ENCODE measurements around the gene AHNAK2.
"Not testable (repeated sequence)": the region's sequence is repeated elsewhere in the genome, so short reads cannot be mapped to it uniquely, and the experiment has no call there.

Gene AHNAK2

DNA sequence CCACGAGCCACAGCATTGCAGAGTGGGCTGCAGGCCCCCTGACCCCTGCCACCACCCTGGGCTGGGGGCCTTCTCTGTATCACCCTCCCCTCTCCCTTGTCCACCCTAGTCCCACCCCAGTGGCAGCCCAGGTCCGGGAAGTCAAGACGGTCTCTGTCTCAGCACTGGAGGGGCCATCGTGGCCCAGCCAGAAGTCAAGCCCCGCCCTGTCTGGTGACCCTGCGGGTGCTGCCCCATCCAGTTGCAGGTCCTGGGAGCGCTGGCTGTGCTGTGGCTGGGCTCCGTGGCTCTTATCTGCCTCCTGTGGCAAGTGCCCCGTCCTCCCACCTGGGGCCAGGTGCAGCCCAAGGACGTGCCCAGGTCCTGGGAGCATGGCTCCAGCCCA is 50.8 kb downstream of the AHNAK2 start:
- DNase-seq (ENCODE audit: low read depth, low spot score) = no peak

DNA sequence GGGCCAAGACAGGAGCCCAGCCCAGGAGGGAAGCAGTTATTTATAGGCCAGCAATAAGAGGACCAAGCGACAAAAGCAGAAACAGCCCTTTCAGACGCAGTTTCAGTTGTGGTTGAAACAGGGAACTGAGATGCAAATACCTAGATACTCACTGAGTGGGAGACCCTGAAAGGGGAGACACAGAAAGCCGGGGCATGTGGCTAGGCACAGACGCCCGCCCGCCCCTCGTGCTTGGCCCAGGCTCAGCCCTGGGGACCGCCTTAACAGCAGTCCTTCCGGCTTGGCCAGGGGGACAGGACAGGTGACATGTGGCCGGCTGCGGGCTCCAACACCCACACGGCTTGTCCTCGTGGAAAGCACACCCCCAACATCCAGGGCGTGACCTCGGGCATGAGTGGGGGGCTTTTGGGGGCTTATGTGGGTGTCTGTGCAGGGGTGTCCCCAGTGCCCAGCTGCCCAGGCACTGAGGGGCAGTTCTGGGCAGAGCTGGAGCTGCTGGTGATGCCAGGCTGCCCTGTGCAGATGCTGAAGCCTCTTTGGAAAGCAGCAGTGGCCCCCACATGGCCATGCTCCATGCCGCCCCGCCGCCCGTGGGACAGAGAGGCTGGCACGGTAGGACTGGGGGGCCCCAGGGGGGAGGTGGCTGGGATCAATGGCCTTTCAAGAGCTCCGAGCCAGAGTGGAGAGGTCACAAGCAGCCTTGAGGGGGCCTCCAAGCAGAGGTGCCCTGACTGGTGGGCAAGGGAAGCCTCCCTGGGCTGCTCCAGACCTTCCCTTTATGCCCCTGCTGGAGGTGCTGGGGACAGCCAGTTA is 51.3 kb downstream of the AHNAK2 start:
- DNase-seq (ENCODE audit: low read depth, low spot score) = no peak

GRCh38 chr14:104925855-104926609 is 52.1 kb downstream of the AHNAK2 start:
- DNase-seq (ENCODE audit: low read depth, low spot score) = no peak

- no peak for DNase-seq (ENCODE audit: low read depth, low spot score)
Observed at GRCh38 chr14:104925214-104925854, 52.8 kb downstream of the AHNAK2 start.

DNA sequence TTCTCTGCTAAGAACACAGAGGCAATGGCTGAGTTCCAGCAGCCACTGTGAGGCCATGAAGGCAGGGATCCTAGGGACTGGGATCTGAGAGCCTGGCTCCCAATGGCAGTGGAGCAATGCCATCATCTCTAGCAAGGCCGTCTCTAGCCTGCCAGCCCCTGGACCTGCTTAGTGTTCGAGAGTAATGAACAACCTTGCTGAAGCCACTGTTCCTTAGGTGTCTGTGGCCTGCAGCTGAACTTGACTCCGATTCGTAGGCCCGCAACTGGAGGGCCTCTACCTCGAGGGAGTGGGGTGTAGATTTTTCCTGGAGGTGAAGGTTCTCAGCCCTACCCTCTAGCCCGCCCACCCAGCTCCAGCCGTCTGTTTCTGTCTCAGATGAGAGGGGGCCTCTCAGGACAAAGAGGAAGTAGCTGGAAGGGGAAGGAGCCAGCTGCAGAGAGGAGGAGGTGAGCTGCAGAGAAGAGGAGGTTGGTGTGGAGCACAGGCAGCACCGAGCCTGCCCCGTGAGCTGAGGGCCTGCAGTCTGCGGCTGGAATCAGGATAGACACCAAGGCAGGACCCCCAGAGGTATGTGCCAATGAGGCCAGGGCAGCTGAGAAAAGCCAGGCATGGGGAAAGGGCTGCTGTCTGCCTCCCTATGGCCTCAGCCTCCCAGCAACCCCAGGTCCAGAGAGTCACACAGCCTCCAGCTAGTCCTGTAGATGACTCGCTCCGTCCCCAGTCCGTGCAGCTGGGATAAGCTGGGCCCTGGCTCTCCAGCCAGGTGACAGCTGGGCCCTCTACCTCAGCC is 53.6 kb downstream of the AHNAK2 start, which contains the start of gene PLD4:
TSS of gene PLD4 (plus strand) at position 459 of the 793 bp plus-strand sequence. CDS start 2,262 bp downstream, outside the sequence.
- DNase-seq (ENCODE audit: low read depth, low spot score) = no peak

DNA sequence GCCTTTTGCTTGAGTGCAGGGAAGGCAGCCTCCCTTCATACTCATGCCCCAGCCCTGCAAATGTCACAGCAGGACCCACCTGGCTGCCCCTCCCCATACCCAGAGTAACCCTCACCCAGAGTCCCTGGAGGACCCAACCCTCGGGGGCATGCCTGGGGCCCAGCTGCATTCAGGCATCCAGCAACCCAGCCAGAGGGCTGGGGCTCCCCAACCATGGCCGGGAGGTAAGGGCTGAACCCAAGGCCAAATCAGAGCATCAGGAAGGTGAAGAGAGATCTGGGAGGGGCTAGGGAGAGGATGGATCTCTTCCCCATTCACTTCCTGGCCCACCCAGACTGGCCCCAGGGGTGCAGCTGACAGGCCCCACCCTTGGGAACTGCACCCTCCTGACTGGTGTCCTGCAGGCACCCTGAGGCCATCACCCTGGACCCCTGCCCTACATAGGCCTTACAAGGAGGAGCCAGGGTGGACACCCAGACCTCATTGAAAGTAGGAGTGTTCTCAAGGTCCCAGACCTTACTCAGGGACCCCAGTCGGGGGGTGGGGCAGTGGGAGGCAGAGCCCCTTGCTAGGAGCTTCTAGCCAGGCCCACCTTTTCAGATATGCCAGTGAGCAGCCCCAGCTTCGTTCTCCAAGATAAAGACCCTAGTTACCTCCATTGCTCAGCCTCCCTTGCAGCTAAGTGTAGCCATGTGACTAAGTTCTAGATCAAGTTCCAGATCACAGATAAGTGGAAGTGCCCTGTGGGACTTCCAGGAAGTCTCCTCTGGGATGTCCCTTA is 54.3 kb downstream of the AHNAK2 start:
- no peak for DNase-seq (ENCODE audit: low read depth, low spot score)

GRCh38 chr14:104919993-104920315 is 58.2 kb downstream of the AHNAK2 start:
- DNase-seq (ENCODE audit: low read depth, low spot score) = no peak

DNA sequence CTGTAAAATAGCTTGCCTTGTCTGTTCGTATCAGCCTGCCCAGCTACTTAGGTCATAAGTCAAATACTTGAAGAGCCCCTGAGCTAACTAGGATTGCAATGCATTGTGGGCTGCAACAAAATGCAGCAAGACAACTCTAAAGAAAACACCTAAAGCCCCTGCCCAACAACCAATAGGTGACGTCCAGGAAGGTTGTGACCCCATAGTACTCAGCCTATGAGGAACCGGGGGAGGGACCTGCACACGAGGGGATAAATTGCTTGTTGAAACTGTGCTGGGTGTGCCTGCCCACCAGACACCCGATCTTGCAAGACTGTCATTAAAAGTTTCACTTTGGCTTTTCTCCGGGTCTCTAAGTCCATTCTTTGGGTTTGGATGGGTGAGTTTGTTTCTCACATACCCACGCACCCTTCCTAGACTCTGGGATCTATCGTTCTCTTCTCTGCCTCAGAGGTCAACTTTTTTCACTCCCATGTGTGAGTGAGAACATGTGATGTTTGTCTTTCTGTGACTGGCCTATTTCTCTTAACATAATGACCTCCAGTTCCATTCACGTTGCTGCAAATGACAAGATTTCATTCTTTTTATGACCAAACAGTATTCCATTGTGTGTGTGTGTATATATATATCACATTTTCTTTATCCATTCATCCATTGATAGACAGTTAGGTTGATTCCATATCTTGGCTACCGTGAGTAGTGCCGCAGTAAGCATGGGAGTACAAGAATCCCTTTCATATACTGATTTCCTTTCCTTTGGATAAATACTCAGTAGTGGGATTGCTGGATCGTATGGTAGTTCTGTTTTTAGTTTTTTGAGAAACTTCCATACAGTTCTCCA is 58.8 kb downstream of the AHNAK2 start:
- DNase-seq (ENCODE audit: low read depth, low spot score) = not testable (repeated sequence)

DNA sequence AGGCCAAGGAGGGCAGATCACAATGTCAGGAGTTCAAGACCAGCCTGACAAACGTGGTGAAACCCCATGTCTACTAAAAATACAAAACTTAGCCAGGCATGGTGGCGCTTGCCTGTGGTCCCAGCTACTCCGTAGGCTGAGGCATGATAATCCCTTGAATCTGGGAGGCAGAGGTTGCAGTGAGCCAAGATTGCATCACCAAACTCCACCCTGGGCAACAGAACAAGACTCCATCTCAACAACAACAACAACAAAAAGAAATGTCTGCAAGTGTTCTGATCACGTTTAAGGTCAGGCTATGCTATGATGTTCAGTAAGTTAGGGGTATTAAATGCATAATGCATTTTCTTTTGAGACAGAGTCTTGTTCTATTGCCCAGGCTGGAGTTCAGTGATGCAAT is 60.2 kb downstream of the AHNAK2 start:
- DNase-seq (ENCODE audit: low read depth, low spot score) = no peak

GRCh38 chr14:104917116-104917515 is 61.1 kb downstream of the AHNAK2 start:
- no peak for DNase-seq (ENCODE audit: low read depth, low spot score)

DNA sequence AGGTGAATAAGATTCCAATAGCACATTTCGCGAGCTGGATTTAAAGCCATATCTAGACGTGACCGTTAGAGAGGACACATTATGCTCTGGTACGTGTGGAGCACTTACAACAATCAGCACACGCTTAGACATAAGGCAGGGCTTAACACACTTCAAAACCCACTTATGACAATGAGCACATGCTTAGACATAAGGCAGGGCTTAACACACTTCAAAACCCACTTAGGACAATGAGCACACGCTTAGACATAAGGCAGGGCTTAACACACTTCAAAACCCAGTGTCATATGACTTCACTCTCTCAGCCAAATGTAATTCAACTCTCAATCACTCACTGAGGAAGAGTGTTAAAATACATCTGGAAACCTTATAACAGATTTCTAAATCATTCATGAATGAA is 64.7 kb downstream of the AHNAK2 start:
- DNase-seq (ENCODE audit: low read depth, low spot score) = no peak

GRCh38 chr14:104912053-104912452 is 66.1 kb downstream of the AHNAK2 start:
- DNase-seq (ENCODE audit: low read depth, low spot score) = no peak

DNA sequence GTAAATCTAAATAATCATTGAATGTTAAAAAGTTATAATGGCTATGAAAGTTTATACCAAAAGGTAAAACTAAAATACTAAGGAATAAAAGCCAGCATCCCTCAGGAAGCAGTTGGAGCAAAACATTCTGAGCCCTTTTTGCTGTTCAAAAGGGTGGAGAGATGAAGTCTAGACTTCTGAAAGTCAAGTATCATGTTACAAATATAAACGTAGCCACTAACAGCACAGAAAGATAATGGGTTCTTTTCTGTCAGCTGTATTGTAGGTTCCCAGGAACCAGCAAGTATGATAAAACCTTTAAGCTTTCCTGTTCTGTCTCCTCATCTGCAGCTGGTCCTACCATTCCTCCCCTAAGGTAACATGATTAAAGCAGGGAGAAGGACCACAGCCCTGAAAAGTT is 69.9 kb downstream of the AHNAK2 start:
- DNase-seq (ENCODE audit: low read depth, low spot score) = no peak

DNA sequence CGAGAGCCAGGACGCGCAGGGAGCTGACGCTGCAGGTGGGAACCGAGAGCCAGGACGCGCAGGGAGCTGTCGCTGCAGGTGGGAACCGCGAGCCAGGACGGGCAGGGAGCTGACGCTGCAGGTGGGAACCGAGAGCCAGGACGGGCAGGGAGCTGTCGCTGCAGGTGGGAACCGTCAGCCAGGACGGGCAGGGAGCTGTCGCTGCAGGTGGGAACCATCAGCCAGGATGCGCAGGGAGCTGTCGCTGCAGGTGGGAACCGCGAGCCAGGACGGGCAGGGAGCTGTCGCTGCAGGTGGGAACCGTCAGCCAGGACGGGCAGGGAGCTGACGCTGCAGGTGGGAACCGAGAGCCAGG is 72.6 kb downstream of the AHNAK2 start:
- DNase-seq (ENCODE audit: low read depth, low spot score) = not testable (repeated sequence)

GRCh38 chr14:104904650-104905578 is 73.3 kb downstream of the AHNAK2 start:
- DNase-seq (ENCODE audit: low read depth, low spot score) = not testable (repeated sequence)

- no peak for DNase-seq (ENCODE audit: low read depth, low spot score)
Observed at GRCh38 chr14:104903990-104904389, 74.2 kb downstream of the AHNAK2 start.

GRCh38 chr14:104900639-104901512 is 77.3 kb downstream of the AHNAK2 start:
- DNase-seq (ENCODE audit: low read depth, low spot score) = no peak

DNA sequence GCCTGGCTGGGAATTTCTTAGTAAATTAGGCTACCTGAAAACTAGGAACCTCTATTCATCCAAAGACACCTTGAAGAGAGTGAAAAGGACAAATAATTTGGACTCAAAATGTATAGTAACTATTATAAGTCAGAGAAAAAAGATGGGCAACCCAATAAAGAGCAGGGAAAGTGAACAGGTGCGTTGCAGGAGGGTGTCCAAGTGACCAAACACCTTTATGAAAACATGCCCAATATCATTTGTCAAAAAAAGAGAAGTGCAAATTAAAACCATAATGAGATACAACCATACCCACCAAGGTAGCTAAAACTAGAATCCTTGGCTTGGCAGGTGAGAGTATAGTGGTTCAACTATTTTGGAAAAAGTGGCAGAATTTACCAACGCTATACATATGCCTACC is 78.4 kb downstream of the AHNAK2 start:
- DNase-seq (ENCODE audit: low read depth, low spot score) = no peak
